ENCODE data around the gene TMEM11.
"Not testable (repeated sequence)": the region's sequence is repeated elsewhere in the genome, so short reads cannot be mapped to it uniquely, and the experiment has no call there.

TMEM11 gene

GRCh38 chr17:21210411-21211076 is 3.4 kb downstream of the TMEM11 start:
- DNase-seq, result no peak

GRCh38 chr17:21209511-21210175 is 4.3 kb downstream of the TMEM11 start:
- no peak for DNase-seq

GRCh38 chr17:21208352-21208751 is 5.6 kb downstream of the TMEM11 start:
- no peak for DNase-seq

- DNase-seq, result no peak
Observed at GRCh38 chr17:21204935-21205334, 9.0 kb downstream of the TMEM11 start.

GRCh38 chr17:21202512-21202911 is 11.4 kb downstream of the TMEM11 start:
- no peak for DNase-seq

GRCh38 chr17:21201874-21202273 is 12.1 kb downstream of the TMEM11 start:
- no peak for DNase-seq

GRCh38 chr17:21201298-21201595 is 12.7 kb downstream of the TMEM11 start:
- DNase-seq, result no peak

GRCh38 chr17:21200590-21201297 is 13.2 kb downstream of the TMEM11 start:
- no peak for DNase-seq

- no peak for DNase-seq
Observed at GRCh38 chr17:21199856-21200255, 14.1 kb downstream of the TMEM11 start.

GRCh38 chr17:21199311-21199710 is 14.7 kb downstream of the TMEM11 start:
- peak; percentile 51 for DNase-seq

- DNase-seq, result no peak
Observed at GRCh38 chr17:21198411-21198810, 15.6 kb downstream of the TMEM11 start.

- no peak for DNase-seq
Observed at GRCh38 chr17:21196126-21196525, 17.8 kb downstream of the TMEM11 start.

- DNase-seq, result peak; percentile 51
Observed at GRCh38 chr17:21194703-21195102, 19.3 kb downstream of the TMEM11 start.

- DNase-seq, result no peak
Observed at GRCh38 chr17:21194226-21194625, 19.7 kb downstream of the TMEM11 start.

GRCh38 chr17:21193031-21193430 is 20.9 kb downstream of the TMEM11 start:
- no peak for DNase-seq

- DNase-seq, result not testable (repeated sequence)
Observed at GRCh38 chr17:21192414-21192813, 21.5 kb downstream of the TMEM11 start.

- no peak for DNase-seq
Observed at GRCh38 chr17:21191698-21192097, 22.3 kb downstream of the TMEM11 start.

GRCh38 chr17:21190078-21190477 is 23.9 kb downstream of the TMEM11 start:
- no peak for DNase-seq

- DNase-seq, result no peak
Observed at GRCh38 chr17:21189361-21189760, 24.6 kb downstream of the TMEM11 start.

- DNase-seq, result no peak
Observed at GRCh38 chr17:21186399-21187187, 27.4 kb downstream of the TMEM11 start.

GRCh38 chr17:21185061-21185460 is 28.9 kb downstream of the TMEM11 start:
- DNase-seq, result no peak

- DNase-seq, result no peak
Observed at GRCh38 chr17:21184570-21184969, 29.4 kb downstream of the TMEM11 start.

- DNase-seq, result no peak
Observed at GRCh38 chr17:21183468-21183867, 30.5 kb downstream of the TMEM11 start.
